GM19239 (cell line): ENCODE measurements around the gene SCML2.
"Not testable (repeated sequence)": the region's sequence is repeated elsewhere in the genome, so short reads cannot be mapped to it uniquely, and the experiment has no call there.

Experiments
- DNase-seq: peaks from one replicate; pipeline ENCODE4 v3.0.0; 2011; ENCODE audit warnings: low spot score; ENCODE audit not compliant: insufficient read length
- FAIRE-seq: peaks from 2 replicates; lab custom pipeline; 2011; peaks lifted over from hg19 to GRCh38; lab: Jason Lieb, UNC

Gene SCML2

DNA sequence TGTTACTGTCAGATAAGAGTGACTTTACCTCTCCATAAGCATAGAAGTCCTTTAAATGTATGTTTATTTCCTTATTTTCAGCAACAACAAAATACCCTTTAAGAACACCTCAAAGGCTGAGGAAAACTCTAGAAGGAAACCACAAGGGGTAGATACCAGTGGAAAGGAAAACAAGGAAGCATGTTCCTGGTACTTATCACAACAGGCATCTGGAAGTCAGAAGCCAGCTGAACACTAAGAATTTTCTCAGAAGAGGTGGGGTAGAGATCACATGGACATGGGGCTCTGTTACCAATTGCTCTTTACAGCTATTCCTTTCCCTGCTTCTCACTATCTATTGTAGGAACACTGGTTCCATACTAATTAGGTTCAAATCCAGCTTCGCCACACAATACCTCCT lies 82.3 kb downstream of the SCML2 start:
- no peak for DNase-seq

DNA sequence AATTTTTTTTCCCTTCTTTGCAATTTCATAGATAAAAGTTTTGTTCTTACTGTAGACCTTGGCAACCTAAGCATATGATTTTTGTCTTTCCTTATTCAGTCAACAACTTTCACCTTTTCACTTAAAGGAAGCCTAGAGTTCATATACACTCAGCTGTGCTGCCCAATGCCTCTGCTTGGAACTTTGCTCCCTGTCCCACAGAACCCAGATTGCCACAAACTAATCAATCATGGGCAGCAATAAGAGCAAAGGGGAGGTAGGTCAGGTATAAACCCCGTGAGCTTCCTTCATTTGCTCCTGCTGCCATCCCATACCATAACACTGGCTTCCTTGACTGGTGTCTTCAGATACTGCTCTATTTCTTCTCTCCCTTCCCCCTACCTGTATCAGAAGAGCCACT lies 82.8 kb downstream of the SCML2 start:
- DNase-seq (no peak), FAIRE-seq (peak; percentile 70)

More for the DNA sequence above, 82.3 kb downstream of the SCML2 start:
- no peak for FAIRE-seq

DNA sequence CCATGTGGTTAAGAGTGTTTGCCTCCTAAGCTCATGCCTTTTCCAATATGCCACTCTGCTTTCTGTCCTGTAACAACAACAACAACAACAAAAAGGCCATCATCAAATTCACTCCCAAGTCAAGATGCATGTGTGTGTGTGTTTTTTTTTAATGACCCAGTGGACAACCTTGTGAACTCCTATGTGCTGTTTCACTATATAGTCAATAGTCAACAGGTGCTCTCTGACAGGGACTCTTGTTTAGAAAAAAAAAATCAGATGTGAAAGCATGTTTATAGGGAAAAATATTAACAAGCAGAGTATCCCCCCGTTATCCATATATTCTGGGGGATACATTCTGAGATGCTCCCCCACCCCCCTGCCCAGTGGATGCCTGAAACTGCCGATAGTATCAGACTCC lies 83.2 kb downstream of the SCML2 start:
- no peak for DNase-seq
- FAIRE-seq = no peak

DNA sequence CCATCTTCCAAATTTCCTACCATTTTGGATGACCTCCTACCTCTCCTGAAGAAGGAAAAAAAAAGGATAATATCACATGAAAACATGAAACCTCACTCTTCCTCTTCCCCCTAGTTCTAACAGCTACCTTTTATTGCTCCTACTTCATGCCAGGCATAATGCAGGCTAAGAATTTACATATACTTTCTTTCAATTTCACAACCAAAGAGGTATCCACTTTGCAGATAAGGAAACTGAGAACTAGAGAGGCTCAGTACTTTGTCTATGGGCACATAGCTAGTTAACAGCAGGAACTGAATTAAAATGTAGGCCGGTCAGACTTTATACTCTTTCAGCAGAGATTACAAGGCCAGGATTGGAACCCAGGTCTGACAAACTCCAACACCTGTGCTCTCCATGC lies 99.4 kb downstream of the SCML2 start:
- no peak for FAIRE-seq
- DNase-seq = no peak

DNA sequence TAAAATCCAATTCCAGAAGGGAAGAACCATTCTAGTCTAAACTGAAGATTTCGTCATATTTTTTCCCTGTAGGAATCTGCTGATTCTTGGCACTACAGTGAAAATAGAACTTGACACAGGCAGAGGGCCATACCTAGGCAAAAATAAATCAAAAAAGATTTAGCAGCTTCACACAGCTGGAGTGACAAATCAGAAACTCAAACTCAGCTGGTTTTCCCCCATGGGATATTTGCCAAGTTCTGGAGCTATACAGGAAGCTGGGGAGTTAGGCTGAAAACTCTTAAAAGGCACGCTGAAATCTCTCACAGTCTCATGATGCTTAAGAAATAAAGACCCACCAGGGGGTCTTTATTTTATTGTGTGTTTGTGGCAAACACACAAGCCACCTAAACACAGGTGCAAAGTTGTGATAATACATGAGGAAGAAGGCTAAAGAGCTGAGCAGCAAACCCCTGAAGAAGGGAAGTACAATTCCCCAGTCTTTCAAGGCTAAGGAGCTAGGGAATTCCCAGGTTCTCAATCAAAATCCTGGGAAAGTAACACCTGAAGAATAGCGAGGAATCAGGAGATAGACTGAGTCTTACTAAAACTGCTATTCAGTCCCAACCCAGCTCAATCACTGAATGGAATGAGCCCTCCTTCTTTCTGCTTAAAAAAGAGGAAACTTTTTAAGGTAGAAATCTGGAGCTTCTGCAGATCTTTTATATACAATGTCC lies 101.7 kb downstream of the SCML2 start:
- no peak for DNase-seq
- no peak for FAIRE-seq

DNA sequence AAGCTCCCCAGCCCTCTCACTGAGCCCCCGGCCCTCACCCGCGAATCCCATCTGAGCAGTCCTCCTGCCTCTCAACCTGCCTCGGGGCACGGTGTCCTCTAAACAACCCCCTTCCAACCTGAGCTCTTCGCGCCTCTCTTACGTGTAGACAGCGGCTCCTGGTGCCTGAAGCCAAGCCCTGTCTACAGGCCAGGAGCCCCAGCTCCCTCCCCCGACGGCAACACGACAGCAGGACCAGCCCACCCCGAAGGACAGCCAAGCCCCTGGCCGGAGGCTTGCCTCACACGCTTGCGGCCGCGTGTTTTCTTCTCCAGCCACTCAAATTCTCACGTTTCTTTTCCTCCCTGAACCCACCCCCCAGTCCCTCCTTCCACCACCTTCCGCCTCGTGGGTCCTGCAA lies 124.8 kb downstream of the SCML2 start:
- FAIRE-seq, DNase-seq: not testable (repeated sequence)

DNA sequence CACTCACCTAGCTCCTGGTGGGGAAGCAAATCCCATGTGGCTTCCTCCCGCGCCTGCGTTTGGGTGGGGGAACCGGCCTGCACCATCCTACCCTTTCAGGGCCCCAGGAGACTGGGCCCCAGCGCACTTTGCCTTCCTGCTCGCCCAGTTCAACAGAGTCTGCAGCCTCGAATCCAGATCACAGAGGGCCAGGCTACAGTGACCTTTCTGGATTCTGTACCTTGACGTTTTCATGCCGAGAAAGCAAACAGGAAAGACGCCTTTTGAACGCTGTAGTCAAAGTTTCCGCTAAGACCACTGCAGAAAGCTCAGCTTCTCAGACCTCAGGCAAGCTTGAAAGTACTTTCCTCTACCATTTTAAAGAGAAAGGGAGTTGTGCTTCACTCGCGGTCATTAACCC lies 126.4 kb downstream of the SCML2 start:
- no peak for DNase-seq
- FAIRE-seq = no peak

DNA sequence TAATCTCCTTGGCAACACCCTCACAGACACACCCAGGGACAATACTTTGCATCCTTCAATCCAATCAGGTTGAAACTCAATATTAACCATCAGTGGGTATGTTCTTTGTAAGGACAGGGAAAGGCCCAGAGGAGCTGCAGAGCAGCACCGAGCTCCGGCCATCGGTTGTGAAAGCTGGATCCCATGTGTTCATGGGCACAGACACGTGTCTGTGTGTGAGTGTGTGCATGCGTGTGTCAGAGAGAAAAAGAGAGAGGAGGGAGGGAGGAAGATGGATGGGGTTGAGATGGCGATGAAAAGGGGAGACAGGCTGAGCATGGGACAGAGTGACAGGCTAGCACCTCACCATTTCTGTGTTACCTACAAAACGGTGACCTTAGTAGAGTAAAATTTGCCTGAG lies 127.0 kb downstream of the SCML2 start:
- DNase-seq (no peak), FAIRE-seq (no peak)

DNA sequence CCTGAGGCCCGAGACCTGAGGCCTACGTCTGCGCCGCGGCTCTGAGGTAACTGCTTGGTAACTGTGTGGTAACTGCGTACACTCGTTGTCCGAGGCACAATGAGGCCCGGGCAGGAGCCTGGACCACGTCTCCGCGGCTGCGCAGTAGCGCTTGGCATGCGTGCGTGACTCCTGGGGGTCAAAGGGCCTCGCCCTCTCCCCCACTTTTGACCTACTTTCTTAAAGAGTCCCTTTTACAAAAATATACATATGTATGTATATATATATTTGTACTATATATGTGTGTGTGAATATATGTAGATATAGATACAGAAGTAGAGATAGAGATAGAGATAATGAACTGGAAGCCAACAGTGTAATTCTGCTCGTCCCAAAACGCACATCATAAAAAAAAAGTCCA lies 133.7 kb downstream of the SCML2 start, which contains the start of gene BEND2:
TSS of gene BEND2 (minus strand) at position 101 of the 400 bp plus-strand sequence. CDS start 136 bp downstream, outside the sequence.
- FAIRE-seq = no peak
- no peak for DNase-seq

DNA sequence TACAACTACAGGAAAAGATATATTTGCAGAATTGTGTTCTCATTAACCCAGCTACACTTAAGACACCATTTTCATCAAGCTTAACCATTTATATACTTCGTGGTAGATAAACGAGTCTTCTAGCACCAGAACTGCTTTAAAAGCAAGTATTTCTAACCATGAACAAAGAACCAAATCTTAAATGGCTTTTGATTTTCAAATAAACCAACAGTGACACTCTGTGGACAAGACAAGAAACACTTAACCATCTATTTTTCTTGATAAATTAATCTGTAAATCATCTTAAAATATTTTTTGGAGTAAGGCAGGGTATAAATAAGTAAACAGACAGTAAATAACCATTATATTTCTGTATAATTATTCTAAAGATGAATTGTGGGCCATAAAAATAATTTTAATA lies 144.0 kb downstream of the SCML2 start:
- no peak for FAIRE-seq

DNA sequence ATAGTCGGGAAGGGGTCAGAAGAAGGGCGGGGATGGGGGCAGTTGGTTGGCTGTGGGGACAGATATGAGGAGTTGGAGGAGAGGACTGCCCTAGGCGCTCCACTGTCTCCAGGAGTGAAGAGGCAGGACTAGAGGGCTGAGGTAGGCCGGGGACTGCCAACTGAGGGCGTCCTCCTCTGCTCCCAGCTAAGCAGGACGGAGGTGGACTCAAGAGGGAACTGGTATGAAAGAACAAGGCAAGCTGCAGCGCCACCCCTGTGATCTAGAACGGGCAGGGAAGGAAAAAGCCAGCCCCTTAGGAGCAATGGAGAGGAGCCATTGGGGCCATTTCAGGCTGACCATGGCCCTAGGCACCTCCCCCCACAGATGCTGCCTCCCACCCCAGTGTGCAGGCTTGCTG lies 147.8 kb downstream of the SCML2 start:
- FAIRE-seq (no peak), DNase-seq (no peak)

More for the DNA sequence above, 144.0 kb downstream of the SCML2 start:
- DNase-seq = no peak

DNA sequence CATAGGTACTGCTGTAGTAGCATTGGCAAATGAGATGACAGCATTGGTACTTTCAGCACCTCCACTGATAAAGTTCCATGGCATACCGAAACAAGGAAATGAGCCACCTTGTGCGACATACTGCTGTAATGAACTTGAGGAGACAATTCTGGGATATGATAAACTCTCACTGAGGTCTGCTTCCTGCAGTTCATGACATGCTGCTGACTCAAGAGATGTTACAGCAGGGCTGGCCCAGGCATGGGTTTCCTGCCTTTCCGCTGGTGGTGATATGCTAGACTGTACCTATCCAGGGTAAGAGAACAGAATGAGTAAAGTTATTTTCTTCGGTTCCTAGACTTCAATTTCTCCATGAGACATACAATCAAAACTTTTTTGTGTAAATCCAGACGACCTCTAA lies 150.9 kb downstream of the SCML2 start:
- DNase-seq (no peak), FAIRE-seq (no peak)

DNA sequence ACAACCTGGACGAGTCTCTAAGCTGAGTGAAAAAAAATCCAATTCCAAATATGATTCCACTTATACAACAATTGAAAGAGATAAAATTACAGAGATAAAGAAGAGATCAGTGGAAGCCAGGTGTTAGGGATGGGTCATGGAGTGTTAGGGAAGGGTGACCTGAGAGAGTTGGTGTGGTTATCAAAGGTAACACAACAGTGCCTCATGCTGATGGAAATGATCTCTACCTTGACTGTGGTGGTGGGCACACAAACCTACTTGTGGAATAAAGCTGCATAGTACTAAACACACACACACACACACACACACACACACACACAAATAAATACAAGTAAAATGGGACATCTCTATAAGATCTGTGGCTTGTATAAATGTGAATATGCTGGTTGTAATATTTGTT lies 159.8 kb downstream of the SCML2 start:
- no peak for FAIRE-seq
- DNase-seq = no peak
